ENCODE data around the gene DSTN.

DSTN gene

DNA sequence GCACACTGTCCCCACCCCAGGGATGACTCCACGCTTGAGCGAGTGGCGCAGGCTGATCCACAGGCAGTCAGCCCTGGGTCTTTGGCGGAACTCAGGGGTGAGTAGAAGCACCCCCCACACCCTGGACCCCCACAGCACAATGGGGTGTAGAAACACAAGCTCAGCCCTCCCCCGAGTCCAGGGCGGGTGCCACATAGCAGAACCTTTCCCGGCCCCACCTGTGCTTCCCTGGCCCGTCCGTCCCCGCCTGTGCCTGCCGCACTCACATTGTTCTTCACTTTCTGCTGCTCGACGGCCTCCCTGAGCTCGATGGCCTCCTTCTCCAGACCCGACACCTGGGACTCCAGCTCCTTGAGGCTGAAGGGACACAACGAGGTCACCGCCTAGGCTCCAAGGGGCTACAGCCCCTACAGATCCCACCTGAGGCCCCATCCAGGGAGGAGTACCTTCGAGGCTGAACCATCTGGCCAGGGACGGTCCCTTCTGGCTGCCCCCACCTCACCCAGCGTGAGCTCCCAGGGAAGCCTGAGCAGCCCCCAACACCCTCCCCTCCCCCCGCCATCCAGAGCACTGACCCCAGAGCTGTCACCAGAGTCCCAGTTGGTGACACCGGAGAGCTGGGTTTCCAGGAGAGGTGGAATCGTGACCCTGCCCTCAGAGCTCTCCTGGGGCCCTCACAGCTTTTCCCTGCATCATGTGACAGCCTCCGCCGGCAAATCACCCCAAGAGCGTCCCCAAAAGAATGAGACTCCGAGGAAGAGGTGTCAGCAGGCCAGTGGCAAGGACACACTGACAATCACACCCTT, 55.6 kb downstream of the DSTN start:
- no peak for DNase-seq

DNA sequence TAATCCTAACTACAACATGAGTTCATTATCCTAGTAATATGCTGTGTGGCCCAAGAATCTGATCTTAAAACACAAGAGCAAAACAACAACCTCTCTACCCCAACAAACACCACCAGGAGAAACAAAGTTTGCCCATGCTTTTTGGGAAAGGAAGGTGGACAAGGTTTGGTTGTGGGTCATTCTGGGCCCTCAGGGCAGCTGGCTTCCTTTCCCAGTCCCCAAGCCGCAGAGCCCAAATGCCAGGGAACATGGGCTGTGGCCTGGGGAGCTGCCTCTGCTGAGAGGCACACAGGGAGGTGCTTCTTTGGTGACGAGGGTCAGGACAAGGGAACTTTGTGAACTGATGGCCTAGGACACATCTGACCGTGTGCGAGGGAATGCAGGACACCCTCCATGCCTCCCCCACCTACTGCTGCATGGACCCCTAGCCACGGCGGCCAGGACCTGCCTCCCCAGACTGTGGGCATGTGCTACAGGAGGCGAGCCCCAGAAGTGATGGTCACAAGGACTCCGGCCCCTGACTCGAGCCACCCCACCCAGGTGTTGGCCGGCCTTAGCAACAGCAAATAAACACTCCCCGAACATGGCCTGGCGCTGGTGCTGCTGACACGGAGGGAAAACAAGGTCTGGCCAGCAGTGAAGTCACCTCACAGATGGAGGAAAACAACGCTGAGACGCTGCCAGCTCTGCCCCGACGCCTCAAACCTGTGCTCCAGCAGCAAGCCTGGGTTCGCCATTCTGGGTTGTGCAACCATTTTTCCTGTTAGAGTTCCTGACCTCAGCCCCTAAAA, 56.5 kb downstream of the DSTN start:
- no peak for DNase-seq

DNA sequence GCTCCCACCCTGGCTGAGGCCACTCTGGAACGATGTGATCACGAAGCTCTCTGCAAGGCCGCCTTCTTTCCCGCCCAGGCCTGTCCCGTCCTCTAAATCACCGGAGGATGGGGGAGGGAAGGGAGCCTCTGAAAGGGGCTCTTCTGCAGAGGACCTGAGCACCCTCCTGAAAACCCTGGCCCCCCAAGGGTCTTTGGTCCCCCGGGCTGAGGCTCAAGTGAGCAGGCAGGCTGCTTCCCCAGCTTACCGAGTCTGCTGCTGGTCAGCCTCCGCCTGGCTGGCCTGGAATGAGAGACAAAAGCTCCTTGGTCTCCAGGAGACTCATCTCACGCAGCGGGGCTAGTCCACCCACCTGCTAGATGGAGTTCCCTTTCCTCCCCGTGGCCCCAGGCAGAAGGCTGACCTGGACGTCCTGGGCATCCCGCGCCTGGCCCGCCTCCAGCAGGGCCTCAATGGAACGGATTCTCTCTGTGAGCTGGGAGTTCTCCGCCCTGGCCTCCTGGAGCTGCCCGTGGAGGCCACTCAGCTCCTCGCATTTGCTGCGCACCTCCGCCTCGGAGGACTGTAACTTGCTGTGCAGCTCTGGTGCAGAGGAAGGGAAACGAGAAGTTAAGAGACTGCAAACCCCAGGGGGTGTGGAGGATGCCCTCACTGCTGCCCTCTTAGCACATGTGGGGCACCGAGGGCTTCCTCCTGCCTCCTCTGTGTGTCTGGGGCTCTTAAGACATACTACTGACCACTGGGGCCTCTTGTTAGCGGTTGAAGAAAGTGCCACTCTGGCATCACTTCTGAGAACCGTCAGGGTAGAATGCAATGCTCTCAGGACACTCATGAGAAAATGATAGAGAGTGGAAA, 57.5 kb downstream of the DSTN start:
- DNase-seq = no peak

DNA sequence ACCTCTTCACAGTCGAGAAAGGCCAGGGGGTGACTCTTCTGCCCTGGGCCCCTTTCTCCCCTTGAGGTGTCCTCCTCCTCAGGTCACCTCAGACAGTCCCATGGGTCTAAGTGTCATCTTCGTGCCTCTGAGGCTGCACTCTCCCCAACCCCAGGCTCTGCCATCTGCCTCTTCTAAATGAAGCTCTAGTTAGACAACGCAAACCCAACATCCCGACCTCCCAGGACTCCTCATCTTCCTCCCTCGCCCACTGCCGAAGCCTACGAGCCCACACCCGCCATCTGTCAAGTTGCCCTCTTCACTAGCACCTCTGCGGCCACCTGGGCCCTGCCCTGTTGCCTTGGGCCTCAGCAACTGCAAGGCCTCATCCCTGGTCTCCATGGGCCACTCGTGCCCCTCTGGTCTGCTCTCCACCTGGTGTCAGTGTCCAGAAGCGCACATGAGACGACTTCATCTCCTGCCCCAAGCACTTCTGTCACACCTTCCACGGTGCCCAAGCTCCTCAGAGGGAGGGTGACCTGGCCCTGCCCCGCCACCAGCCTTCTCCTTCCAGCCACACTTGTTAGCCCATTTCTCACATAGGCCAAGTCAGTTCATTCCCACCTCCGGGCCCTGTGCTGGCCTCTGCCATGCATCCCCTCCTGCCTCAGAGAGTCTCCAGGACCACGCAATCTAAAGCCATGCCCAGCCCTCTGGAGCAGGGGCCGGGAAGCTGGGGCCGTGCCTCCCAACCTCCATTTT, 58.4 kb downstream of the DSTN start:
- no peak for DNase-seq

DNA sequence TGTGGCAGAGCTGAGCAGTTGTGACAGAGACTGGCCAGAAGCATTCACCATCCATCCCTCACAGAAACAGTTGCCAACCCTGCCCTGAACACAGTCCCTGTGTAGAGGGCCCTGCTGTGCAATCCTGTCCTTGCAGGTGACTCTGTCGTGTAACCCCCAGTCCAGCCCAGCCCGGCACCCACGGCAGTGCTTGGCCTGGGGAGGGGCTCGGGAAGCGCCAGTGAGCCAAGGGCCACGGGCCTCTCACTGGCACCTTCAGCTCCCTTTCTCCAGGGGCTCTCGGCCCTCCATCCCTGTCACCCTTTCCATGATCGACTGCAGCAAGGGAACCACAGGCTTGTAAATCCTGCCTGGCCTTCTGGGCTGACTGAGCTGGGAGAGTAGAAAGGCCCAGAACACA, 59.1 kb downstream of the DSTN start:
- DNase-seq = no peak

DNA sequence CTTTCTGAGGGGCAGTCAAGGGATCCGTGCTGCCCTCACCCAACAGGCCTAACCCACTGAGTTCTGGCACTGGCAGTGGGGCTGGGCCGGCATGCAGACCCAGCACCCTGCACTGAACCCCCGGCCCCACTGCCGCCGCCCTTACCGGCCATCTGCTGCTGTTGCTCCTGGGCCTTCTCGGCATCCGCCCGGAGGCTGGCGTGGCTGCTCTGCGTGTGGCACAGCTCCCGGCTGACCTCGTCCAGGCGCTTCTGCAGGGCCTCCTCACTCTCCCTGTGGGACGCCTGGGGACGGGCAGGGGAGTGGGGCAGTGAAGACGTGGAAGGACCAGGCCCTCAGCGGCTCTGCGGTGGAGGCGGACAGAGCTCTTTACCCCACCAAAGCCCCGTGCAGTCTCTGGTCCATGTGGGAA, 59.8 kb downstream of the DSTN start:
- no peak for DNase-seq

DNA sequence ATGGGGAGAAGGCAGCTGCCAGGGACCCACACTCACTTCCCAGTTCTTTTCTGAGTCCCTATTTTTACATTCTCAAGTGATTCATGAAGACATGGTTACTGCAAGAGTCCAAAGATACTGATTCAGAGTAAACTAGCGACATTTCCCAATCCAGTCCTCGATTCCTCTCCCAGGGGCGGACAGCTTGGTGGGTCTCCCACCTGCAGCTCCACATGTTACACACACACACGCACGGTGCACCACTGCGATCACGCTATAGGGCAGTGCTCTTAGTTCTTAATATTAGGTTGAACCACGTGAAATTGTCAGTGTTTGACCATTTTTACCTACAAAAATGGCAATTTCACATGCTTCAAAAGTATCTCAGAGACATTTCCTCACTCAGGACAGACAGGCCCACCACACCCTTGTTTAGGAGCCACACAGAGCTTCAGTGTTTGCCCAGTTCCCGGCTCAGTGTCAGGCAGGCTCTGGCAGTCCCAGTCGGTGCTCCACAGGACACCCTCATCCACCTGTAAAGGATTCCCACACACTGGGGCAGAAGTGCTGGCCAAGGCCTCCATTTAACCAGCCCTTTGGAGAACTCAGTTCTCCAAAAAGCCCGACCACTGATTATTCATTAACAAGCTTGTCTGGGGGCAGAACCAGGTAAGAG, 60.4 kb downstream of the DSTN start:
- DNase-seq = no peak

DNA sequence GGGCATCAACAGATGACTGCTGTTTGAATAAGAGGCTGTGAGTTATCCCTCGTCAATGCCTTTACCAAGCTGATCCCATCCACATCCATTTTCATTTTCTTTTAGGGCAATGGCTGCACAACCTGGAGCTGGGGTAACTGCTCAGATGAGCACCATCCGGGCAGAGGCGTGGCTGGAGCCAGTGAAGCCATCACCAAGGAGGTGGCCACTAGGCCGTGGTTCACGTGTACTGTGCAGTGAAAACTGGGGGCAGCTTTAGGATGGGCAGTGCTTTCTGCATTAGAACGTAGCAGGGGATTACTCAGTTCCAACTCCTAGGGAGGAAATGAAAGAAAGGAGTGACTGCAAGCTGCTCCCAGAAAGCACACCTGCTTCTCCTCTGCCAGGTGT, 60.9 kb downstream of the DSTN start:
- DNase-seq = no peak

DNA sequence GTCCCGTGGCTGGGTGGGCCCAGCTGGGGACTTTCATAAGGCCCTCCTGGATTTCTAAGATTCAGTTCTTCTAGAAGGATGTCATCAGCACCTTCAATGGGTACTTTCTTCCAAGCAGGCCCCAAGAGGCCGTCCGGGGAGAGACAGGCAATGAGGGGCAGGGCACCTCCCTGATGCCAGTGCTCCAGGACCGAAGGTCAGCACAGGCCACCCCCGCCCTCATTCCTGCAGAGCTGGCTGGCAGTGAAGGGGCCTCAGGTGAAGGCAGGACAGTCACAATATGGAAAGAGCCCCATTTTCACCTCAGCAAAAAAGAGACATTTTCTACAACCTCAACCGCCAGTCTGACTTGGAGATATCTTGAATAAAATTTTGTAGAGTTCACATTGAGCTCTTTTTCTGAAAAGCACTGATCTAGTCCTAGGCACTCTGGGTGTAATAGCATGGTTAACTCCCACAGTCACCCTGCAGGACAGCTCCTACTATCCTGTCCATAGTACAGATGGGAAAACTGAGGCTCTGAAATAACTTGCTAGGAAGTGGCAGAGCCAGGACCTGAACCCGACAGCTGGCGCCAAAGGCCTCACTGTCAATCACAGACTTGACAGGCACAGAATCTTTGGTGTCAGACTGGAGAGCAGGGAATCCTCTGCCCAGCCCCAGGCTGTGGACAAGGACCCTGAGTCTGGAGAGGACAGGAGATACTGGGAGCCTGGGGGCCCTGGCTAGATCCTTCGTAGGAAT, 61.9 kb downstream of the DSTN start:
- DNase-seq = no peak

DNA sequence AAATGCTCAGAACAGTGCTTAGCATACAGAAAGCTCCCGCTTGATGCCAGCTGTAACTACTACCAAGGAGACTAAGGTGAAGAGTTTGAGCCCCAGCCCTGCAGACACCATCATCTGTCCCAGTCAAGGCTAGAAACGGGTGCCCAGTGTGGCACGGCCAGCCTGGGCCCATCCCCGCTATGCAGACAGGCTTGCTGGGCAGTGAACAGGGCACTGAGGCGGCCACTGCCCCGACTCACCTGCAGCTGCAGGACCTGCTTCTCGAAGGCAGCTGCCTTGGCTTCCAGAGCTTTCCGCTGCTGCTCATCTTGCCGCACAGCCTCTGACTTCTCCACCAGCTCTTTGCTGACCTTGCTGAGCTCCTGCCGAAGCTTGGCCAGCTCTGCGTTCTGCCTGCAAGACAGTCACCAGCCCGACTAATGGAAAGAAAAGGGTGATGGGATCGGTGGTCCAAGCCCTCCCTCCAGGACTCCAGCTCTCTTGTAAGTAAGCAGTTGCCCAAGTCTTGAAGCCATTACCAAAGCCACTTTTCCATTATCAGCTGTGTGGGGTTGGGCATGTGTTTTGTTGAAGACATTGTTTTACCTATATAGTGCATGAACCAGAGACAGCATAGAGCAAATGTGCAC, 63.5 kb downstream of the DSTN start:
- DNase-seq = no peak

DNA sequence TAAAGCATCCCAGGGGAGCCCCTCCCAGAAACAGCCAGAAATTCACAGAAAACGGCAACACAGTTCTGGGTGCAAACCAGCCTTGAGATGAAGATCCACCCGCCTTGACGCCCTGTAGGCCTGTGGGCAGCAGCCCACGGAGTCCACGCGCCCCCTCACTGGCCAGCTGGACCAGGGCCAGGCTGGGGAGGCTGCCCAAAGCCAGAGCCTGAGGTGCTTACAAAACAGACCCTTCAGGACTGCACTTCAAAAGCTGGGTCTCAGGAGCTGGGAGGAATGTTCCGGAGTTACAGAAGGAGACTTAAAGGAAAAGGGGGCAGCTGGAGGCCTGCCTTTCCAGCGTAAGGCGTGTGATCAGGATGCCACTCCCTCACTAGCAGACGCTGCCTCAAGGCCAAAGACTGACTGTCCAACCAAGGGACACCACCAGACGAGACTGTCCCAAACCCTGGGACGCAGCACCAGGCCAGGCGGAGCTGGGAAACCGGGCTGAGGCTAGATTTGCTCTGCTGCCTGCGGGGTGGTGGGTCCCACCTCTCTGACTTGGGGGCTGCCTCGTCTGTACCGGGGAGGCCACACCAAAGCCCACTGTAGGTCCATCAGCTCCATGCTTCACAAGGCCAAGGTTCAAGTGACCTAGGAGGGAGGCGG, 64.1 kb downstream of the DSTN start:
- DNase-seq = no peak

DNA sequence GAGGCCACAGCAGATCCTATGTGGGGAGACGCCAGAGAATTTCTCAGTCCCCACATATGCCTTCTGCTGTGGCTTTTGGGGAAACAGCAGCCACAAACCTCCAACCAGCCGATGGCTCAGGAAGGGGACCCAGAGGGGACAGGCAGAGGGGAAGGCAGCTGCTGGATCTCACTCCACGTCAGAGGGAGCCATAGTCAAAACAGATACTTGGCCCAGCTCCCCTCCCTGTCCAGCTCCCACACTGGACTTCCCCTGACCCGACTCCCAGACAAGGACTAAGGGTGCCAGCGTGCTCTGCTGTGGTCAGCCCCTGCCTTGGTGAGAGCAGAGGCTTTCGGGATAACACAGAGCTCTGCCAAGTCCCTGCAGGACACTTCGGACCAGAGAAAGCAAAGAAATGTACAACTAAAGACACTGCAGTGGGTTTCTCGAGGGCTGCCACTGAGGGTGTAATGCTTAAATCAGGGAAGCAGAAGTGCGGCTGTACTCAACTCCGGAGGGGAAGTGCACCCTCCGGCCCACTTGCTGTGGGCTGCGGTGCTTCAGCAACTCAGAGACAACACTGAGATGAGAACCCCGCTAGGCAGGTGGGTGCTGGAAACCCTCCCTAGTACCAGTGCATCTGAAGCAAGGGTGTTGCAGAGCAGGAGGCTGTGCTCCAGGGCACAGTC, 64.9 kb downstream of the DSTN start:
- DNase-seq = no peak

DNA sequence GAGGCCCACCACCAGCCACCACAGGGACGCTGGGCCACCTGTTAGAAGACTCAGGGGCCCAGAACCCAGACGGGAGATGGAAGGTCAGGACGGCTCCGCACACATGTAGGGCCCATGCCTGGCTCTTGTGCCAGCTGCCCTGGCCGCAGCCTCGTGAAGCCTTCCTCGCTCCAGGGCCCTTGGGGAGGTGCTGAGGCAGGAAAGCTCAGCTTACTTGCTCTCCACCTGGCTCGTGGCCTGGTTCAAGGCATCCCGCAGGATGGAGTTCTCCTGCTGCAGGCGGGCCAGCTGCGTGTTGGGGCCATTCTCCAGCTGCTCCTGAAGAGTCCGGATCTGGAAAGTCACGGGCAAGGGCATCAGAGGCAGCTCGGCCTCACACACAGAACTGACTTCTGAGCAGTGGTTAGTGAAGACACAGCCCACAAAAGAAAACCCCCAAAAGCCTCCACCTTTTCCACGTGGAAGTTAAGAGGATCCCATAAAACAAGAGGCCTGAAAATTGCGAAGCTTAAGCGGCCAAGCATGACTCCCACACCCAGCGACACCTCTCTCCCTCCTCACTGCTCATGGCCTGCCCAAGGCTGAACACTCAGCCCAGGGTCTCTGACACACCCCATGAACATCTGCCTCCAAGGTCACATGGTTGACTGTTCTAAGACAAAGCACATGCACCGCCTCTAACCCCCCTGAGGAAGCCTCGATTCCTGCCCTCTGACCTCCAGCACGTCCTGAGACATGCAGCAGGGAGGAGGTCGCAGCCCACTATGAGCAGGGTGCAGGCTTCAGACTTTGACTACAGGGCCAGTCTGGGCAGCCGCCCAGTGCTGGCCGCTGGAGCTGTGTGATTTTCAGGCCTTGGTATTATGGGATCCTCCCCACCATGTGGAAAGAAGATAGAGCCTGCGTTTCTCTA, 65.7 kb downstream of the DSTN start:
- no peak for DNase-seq

DNA sequence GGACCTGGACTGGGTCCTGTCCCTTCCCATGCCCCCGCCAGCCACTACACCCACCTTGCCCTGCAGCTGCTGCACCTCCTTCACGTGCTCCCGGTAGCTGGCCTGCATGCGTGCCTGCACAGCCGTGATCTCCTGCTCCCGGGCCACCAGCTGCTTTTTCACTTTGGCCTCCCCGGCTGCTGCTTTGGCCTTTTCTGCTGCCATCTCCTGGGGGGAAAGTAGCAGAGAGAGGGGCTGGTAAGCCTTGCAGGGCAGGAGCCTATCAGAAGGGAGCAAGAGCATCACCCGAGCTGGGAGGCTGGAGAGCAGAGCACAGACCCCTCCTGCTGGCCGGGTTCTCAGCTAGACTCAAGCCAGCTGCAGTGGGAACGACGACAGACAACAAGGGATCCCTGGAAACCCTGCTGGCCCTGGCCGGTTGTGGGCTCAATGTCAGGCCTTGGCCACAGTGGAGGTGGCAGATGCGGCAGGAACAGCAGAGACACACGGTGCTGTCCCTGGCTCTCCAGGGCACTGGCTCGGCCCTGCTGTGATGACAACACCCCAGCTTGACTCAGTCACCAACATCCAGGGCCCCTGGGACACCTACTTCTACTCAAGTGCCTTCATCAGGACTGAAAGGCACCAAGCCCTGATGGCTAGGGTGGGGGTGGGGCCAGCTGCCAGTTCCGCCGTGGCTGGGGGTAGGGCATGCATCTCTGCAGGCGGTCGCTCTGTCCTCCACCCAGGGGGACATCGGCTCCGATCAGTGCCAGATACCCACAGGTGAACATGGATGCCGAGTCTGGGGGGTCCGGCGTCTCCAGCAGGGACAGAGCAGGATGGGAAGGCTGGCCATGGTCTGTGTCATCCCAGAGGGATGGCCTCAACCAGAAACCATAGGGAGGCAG, 66.9 kb downstream of the DSTN start:
- no peak for DNase-seq

DNA sequence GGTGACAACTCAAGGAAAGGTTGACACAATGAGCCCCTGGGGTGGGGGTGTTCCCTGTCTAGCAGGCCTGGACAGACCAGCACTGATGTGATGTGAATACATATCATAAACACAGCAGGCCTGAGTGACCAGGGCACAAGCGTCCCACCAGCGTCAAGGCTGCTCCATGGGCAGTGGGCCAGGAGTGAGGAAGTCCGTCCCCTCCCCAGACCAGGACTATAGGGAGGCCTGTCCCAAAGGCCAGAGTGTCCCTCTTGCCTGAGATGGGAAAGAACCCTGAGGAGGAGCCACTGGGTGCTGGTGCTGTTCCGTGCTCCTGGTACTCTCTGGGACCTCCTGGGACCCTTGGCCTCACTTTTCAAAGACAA, 67.5 kb downstream of the DSTN start:
- DNase-seq = no peak

DNA sequence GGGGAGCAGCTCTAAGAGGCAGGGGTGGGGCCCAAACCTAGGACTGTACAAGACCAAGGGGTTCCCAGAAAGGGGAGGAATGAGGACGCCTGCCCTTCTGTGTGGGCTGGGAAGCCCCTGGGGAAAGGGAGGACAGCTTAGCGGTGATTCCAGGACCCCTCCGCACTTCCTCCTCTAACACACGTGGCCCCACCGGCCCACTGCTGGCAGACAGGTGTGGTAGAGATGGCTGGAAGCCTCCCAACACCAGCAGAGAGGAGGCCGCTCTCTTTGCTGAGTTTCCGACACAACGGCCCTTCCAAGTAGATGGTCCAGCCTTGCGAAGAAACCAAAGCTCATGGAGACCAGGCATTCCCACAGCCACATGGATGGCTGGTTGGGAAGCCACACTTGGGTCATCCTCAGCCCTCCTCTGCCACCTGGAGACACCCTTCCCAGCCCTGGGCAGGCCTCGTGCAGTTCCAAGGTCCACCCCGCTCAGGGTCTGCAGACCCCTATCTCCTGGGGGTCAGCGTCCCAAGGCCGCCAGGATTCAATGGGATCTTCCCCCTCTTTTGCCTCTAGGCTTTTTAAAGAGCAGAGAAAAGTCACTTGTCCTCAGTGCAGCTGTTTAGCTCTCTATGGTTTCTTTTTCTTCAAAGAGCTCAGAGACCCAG, 68.2 kb downstream of the DSTN start:
- DNase-seq = no peak

DNA sequence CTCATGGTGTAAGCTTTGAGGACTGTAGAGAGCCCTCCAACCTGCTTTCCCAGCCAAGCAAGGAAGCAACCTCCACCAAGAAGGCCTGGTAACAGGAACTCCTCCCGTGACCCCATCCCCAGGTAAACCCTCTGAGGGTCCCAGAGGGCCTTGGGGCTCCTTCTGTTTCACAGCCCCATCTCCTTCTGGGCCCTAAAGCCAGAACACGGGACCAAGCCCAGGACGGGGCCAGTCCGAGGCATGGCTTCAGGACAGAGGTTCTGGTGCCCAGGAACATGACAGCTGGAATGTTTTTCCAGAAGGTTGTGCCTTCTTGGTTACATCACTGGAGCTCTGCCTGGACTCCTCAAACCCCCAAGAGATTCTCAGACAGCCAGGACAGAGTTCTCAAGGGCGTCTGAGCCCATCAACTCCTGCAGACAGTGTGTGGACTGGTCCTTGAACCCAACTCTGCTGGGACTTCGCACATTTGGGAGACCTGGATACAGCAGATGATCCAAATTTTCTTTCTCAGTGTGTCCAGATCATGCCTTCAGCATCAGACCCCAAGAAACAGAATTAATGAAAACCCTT, 69.0 kb downstream of the DSTN start:
- no peak for DNase-seq
